Liver (tissue), 3 donors: Measurements from ENCODE around the gene TMPRSS5.

Source experiments
- ATF3 ChIP-seq: IDR thresholded peaks from 2 replicates; pipeline ENCODE4 v1.6.1; 2016; ENCODE audit warnings: antibody characterized with exemption
- CTCF ChIP-seq: fragments of 150-350 bp; IDR thresholded peaks from 2 replicates; pipeline ENCODE4 v1.5.1; 2017; ENCODE audit warnings: improper control_type of control experiment, low read depth, low read length; ENCODE audit not compliant: missing input control
- GABPA ChIP-seq, 2 donors: IDR thresholded peaks in 1 of 2; conservative IDR thresholded peaks in 1 of 2; 2 replicates each; pipeline ENCODE4 v1.6.1; 2016; ENCODE audit warnings: antibody characterized with exemption in 2 of 2, mild to moderate bottlenecking in 1 of 2, moderate library complexity in 1 of 2
- HNF4G ChIP-seq: IDR thresholded peaks from 2 replicates; pipeline ENCODE4 v1.6.1; 2016; ENCODE audit warnings: antibody characterized with exemption
- MAX ChIP-seq: IDR thresholded peaks from 2 replicates; pipeline ENCODE4 v1.6.1; 2016; ENCODE audit warnings: antibody characterized with exemption
- RAD21 ChIP-seq, 2 donors: IDR thresholded peaks; 2 replicates each; pipeline ENCODE4 v1.6.1; 2016; ENCODE audit warnings: antibody characterized with exemption in 2 of 2, mild to moderate bottlenecking in 2 of 2
- RXRA ChIP-seq, 2 donors: IDR thresholded peaks; 2 replicates each; pipeline ENCODE4 v1.6.1; 2017 to 2018; ENCODE audit warnings: antibody characterized with exemption in 2 of 2, mild to moderate bottlenecking in 1 of 2
- SP1 ChIP-seq: IDR thresholded peaks from 2 replicates; pipeline ENCODE4 v1.6.1; 2018; ENCODE audit warnings: antibody characterized with exemption, mild to moderate bottlenecking
- TAF1 ChIP-seq: conservative IDR thresholded peaks from 2 replicates; pipeline ENCODE4 v1.6.1; 2016; ENCODE audit warnings: antibody characterized with exemption, mild to moderate bottlenecking
- YY1 ChIP-seq: IDR thresholded peaks from 2 replicates; pipeline ENCODE4 v1.6.1; 2016; ENCODE audit warnings: antibody characterized with exemption, mild to moderate bottlenecking
- donor health status: healthy.
- donor health status: healthy.

GRCh38 chr11:113649311-113649710 lies 56.8 kb downstream of the TMPRSS5 start:
- TF ChIP-seq CTCF = no peak
- TF ChIP-seq TAF1 = no peak
- TF ChIP-seq SP1 = no peak
- no peak for TF ChIP-seq RAD21 (IDR thresholded peaks at IDR 0.05)
- TF ChIP-seq GABPA (IDR thresholded peaks at IDR 0.05 in 1 of 2, conservative IDR thresholded peaks at IDR 0.05 in 1 of 2) = no peak
- no peak for TF ChIP-seq HNF4G
- TF ChIP-seq YY1 = no peak
- no peak for TF ChIP-seq MAX
- no peak for TF ChIP-seq RXRA (IDR thresholded peaks at IDR 0.05)
- TF ChIP-seq ATF3 = no peak
